ENCODE measurements around the gene DCDC2C. TPM values are rescaled to one million over a fixed set of nuclear protein-coding genes. Genes with fewer than 3 reads are reported as not detected.
"Not testable (repeated sequence)": the region's sequence is repeated elsewhere in the genome, so short reads cannot be mapped to it uniquely, and the experiment has no call there.

DCDC2C gene
- total RNA-seq, 2 donors from 2014 or later: 5.9 TPM; not detected in 1

- no peak overlapping the region for H3K4me3 ChIP-seq
- H3K27me3 ChIP-seq (replicated peaks; ENCODE audit: insufficient read depth): no peaks in the 10 kb centered on the region
- H3K4me1 ChIP-seq (replicated peaks): no peaks in the 10 kb centered on the region
- H3K36me3 ChIP-seq: no peaks in the 10 kb centered on the region
- no peaks in the 10 kb centered on the region for H3K9me3 ChIP-seq
- WGBS: 83% methylated on average over 36 of the region's 36 CpGs
- no peak overlapping the region for H3K27ac ChIP-seq
- no peak for DNase-seq (ENCODE audit: low spot score)
- intact Hi-C loops (cut with DNase I): no loop called here
- TF ChIP-seq POLR2AphosphoS5 (IDR thresholded peaks at IDR 0.05) (no peak), CTCF (IDR thresholded peaks at IDR 0.05) (no peak), POLR2A (IDR thresholded peaks at IDR 0.05) (no peak)
Observed at GRCh38 chr2:3656762-3657721, 46.3 kb upstream of the DCDC2C start.

- TF ChIP-seq POLR2AphosphoS5 (IDR thresholded peaks at IDR 0.05): no peak
- TF ChIP-seq CTCF (IDR thresholded peaks at IDR 0.05): no peak
- no peak for TF ChIP-seq POLR2A (IDR thresholded peaks at IDR 0.05)
- H3K9me3 ChIP-seq: no peaks in the 10 kb centered on the region
- DNase-seq (ENCODE audit: low spot score): no peak
- no peaks in the 10 kb centered on the region for H3K27me3 ChIP-seq (replicated peaks; ENCODE audit: insufficient read depth)
- intact Hi-C loops (cut with DNase I): no loop called here
- no peaks in the 10 kb centered on the region for H3K4me1 ChIP-seq (replicated peaks)
- WGBS: 98% methylated on average over 7 of the region's 7 CpGs
- no peaks in the 10 kb centered on the region for H3K36me3 ChIP-seq
- no peak within 1 kb of the TSS for H3K4me3 ChIP-seq
- H3K27ac ChIP-seq: no peak within 1 kb of the TSS
Observed at GRCh38 chr2:3657881-3658280, 45.5 kb upstream of the DCDC2C start, which contains the start of gene ALLC. Gene ALLC (plus strand): TSS chr2:3658200. CDS start chr2:3671158, 12,958 bp downstream.

- H3K36me3 ChIP-seq: no peaks in the 10 kb centered on the region
- H3K4me1 ChIP-seq (replicated peaks): no peaks in the 10 kb centered on the region
- no peak for TF ChIP-seq CTCF (IDR thresholded peaks at IDR 0.05)
- no peak for DNase-seq (ENCODE audit: low spot score)
- no peak overlapping the region for H3K27ac ChIP-seq
- WGBS: 84% methylated on average over 23 of the region's 26 CpGs
- H3K27me3 ChIP-seq (replicated peaks; ENCODE audit: insufficient read depth): no peaks in the 10 kb centered on the region
- no peaks in the 10 kb centered on the region for H3K9me3 ChIP-seq
- intact Hi-C loops (cut with DNase I): no loop called here
- H3K4me3 ChIP-seq: no peak overlapping the region
Observed at GRCh38 chr2:3659447-3660432, 43.6 kb upstream of the DCDC2C start.

- H3K36me3 ChIP-seq; intact Hi-C loops (cut with DNase I); H3K27me3 ChIP-seq (replicated peaks; ENCODE audit: insufficient read depth); DNase-seq (ENCODE audit: low spot score); H3K4me1 ChIP-seq (replicated peaks); H3K4me3 ChIP-seq; H3K9me3 ChIP-seq; H3K27ac ChIP-seq: not testable (repeated sequence)
- 88% methylated on average over 7 of the region's 7 CpGs for WGBS
Observed at GRCh38 chr2:3660640-3661039, 42.7 kb upstream of the DCDC2C start.

DNA sequence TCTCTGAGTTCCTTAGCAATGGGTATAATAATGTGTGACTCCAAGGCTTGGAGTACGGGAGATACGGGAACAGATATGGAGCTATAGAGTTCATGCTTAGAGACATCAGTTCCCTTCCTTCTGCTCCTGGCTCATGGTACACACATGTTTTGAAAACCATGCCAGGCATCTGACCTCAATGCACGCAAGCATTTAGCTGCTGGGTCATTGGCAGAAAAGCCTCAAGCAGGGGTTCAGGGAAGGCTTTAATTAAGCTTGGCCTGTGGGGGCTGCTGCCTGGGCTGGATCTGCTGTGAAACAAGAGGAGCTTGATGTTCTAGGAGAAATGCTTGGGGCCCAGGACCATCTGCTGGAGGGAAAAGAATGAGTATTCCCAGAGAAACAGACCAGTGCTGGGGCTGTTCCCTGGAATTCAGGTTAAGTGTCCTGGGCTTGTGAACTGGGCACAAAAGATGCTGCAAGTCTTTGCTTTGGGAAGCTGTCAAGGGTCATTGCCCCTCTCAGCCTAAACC, 42.2 kb upstream of the DCDC2C start:
- TF ChIP-seq POLR2A (IDR thresholded peaks at IDR 0.05) (no peak), CTCF (IDR thresholded peaks at IDR 0.05) (no peak), POLR2AphosphoS5 (IDR thresholded peaks at IDR 0.05) (no peak)
- DNase-seq (ENCODE audit: low spot score): no peak

More for the DNA sequence above, 42.2 kb upstream of the DCDC2C start:
- H3K27me3 ChIP-seq (replicated peaks; ENCODE audit: insufficient read depth): no peaks in the 10 kb centered on the region
- WGBS: 94% methylated on average over 3 of the region's 3 CpGs
- H3K27ac ChIP-seq: no peak overlapping the region
- H3K36me3 ChIP-seq: no peaks in the 10 kb centered on the region
- no peaks in the 10 kb centered on the region for H3K9me3 ChIP-seq
- intact Hi-C loops (cut with DNase I): no loop called here
- H3K4me1 ChIP-seq (replicated peaks): no peaks in the 10 kb centered on the region
- no peak overlapping the region for H3K4me3 ChIP-seq

Data from prostate gland (tissue), 2 donors.